Measurements from ENCODE around the gene TRPM3.

TRPM3 gene

DNA sequence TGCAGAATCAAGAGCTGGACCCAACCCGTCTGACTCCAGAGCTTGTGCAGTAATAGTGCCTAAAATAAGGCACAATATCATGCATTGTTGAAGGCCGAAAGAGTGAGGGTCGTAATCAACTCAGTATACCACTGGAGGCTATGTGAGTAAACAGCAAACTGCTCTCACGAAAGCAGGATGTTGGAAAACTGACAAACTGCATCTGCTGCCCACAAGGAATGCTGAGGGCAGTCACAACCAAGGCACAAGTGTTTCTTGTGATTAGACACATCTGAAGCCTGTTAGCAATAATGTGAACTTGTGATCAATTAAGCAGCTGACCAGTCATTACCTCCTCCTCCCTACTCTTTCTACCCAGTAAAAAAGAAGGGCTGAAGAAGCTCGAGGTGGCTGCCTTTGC, 48.8 kb downstream of the TRPM3 start:
- Histone ChIP-seq H3K4me1 (ENCODE audit: control insufficient read depth, insufficient read depth, low read length) (no peaks in the 10 kb centered on the region), H3K27ac (ENCODE audit: extremely low read depth, low read depth, low read length) (no peak overlapping the region), H3K36me3 (ENCODE audit: control insufficient read depth in 2 of 2, insufficient read depth in 1 of 2, low read length in 2 of 2) (no peaks in the 10 kb centered on the region), H3K4me3 (ENCODE audit: low read depth, low read length) (no peak overlapping the region), H3K9me3 (ENCODE audit: control insufficient read depth, insufficient read depth, low read depth, low read length) (no peaks in the 10 kb centered on the region)
- TF ChIP-seq ZSCAN18 (tag by site-specific recombination; IDR thresholded peaks at IDR 0.05) (no peak), SCRT2 (tag by site-specific recombination; IDR thresholded peaks at IDR 0.05) (no peak), CTCF (tag by site-specific recombination; IDR thresholded peaks at IDR 0.05) (no peak), ZNF585B (tag by site-specific recombination; IDR thresholded peaks at IDR 0.05) (no peak), ZIC2 (tag by site-specific recombination; IDR thresholded peaks at IDR 0.05) (no peak), ZNF473 (tag by site-specific recombination; IDR thresholded peaks at IDR 0.05) (no peak), AEBP2 (tag by site-specific recombination; IDR thresholded peaks at IDR 0.05; ENCODE audit: borderline replicate concordance) (no peak), ZNF658 (tag by site-specific recombination; IDR thresholded peaks at IDR 0.05) (no peak), WT1 (tag by site-specific recombination; IDR thresholded peaks at IDR 0.05) (no peak), YY2 (tag by site-specific recombination; IDR thresholded peaks at IDR 0.05) (no peak), OVOL3 (tag by site-specific recombination; IDR thresholded peaks at IDR 0.05) (no peak)
- ChIA-PET POLR2A (no interaction called here), CTCF (no interaction called here)

DNA sequence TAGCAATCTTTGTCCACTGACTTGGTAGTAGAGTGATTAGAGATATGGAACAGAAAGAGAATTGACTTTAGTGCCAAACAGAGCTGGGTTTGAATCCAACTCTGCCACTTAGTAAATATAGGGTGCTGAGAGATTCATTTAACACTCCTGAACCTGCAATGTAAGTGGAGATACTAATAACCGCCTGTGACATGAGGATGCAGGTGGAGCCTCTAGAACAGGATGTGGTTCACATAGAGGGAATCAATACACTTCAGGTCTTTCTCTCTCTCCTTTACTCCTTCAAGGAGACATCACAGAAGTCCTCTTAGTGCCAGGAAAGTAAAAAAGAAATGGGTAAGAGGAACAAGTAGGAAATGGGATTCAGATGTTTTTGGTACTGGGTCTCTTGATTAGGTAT, 49.8 kb downstream of the TRPM3 start:
- no peak overlapping the region for H3K27ac ChIP-seq (ENCODE audit: extremely low read depth, low read depth, low read length)
- H3K9me3 ChIP-seq (ENCODE audit: control insufficient read depth, insufficient read depth, low read depth, low read length): no peaks in the 10 kb centered on the region
- ChIA-PET POLR2A (no interaction called here), CTCF (interaction anchor here (1.6 kb wide), 1 partner anchor 430 kb away, joined by 3 read pairs; no protein-coding TSS in a partner anchor)
- no peaks in the 10 kb centered on the region for H3K36me3 ChIP-seq (ENCODE audit: control insufficient read depth in 2 of 2, insufficient read depth in 1 of 2, low read length in 2 of 2)
- H3K4me3 ChIP-seq (ENCODE audit: low read depth, low read length): no peak overlapping the region
- TF ChIP-seq REST (tag by site-specific recombination; IDR thresholded peaks at IDR 0.05) (no peak), ZNF354C (tag by site-specific recombination; IDR thresholded peaks at IDR 0.05; ENCODE audit: borderline replicate concordance, low read depth) (no peak), ZFP41 (tag by site-specific recombination; IDR thresholded peaks at IDR 0.05; ENCODE audit: borderline replicate concordance) (no peak), ZNF830 (tag by site-specific recombination; IDR thresholded peaks at IDR 0.05; ENCODE audit: low read depth) (no peak), ZNF350 (tag by site-specific recombination; IDR thresholded peaks at IDR 0.05) (no peak), ZNF658 (tag by site-specific recombination; IDR thresholded peaks at IDR 0.05) (no peak), ZNF501 (tag by site-specific recombination; IDR thresholded peaks at IDR 0.05) (no peak), ZNF146 (tag by site-specific recombination; IDR thresholded peaks at IDR 0.05) (no peak), GLIS2 (tag by site-specific recombination; IDR thresholded peaks at IDR 0.05) (no peak), ZNF529 (tag by site-specific recombination; IDR thresholded peaks at IDR 0.05; ENCODE audit: insufficient replicate concordance) (no peak), ZNF837 (tag by site-specific recombination; IDR thresholded peaks at IDR 0.05) (no peak), ZNF292 (tag by site-specific recombination; IDR thresholded peaks at IDR 0.05; ENCODE audit: borderline replicate concordance, low read depth) (no peak), ZNF394 (tag by site-specific recombination; IDR thresholded peaks at IDR 0.05; ENCODE audit: borderline replicate concordance) (no peak), ZNF16 (tag by site-specific recombination; IDR thresholded peaks at IDR 0.05; ENCODE audit: low read depth) (no peak), ZNF23 (tag by site-specific recombination; IDR thresholded peaks at IDR 0.05; ENCODE audit: borderline replicate concordance) (no peak)
- TF ChIP-seq, protein P1, sequence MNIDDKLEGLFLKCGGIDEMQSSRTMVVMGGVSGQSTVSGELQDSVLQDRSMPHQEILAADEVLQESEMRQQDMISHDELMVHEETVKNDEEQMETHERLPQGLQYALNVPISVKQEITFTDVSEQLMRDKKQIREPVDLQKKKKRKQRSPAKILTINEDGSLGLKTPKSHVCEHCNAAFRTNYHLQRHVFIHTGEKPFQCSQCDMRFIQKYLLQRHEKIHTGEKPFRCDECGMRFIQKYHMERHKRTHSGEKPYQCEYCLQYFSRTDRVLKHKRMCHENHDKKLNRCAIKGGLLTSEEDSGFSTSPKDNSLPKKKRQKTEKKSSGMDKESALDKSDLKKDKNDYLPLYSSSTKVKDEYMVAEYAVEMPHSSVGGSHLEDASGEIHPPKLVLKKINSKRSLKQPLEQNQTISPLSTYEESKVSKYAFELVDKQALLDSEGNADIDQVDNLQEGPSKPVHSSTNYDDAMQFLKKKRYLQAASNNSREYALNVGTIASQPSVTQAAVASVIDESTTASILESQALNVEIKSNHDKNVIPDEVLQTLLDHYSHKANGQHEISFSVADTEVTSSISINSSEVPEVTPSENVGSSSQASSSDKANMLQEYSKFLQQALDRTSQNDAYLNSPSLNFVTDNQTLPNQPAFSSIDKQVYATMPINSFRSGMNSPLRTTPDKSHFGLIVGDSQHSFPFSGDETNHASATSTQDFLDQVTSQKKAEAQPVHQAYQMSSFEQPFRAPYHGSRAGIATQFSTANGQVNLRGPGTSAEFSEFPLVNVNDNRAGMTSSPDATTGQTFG (tag by site-specific recombination; IDR thresholded peaks at IDR 0.05; ENCODE audit: borderline replicate concordance): no peak
- no peaks in the 10 kb centered on the region for H3K4me1 ChIP-seq (ENCODE audit: control insufficient read depth, insufficient read depth, low read length)
